Thyroid gland (tissue), 4 donors: ENCODE results near the gene MED29. TPM values are rescaled to one million over a fixed set of nuclear protein-coding genes. Genes with fewer than 3 reads are reported as not detected.

Experiments used
- DNase-seq, 2 donors: peaks; one replicate each; pipeline ENCODE4 v3.0.0-alpha.2; 2019
- H3K27ac ChIP-seq, 3 donors: fragments of 200-600 bp; sonication (generic); 1 replicate in 2 of 3; 2 replicates in 1 of 3; pipeline ENCODE4 v1.5.1; 2016 to 2019; ENCODE audit warnings: mild to moderate bottlenecking in 1 of 3, moderate library complexity in 1 of 3
- H3K27me3 ChIP-seq: fragments of 200-600 bp; sonication (generic); one replicate; pipeline ENCODE4 v1.5.1; 2019
- H3K36me3 ChIP-seq, 2 donors: fragments of 200-600 bp; sonication (generic); one replicate each; pipeline ENCODE4 v1.5.1; 2016 to 2019
- H3K4me1 ChIP-seq, 2 donors: fragments of 200-600 bp; sonication (generic); one replicate each; pipeline ENCODE4 v1.5.1; 2017 to 2019
- H3K4me3 ChIP-seq, 3 donors: fragments of 200-600 bp; sonication (generic); replicated peaks in 1 of 3; 1 replicate in 2 of 3; 2 replicates in 1 of 3; pipeline ENCODE4 v1.5.1; 2016; ENCODE audit warnings: mild to moderate bottlenecking in 1 of 3
- H3K9me3 ChIP-seq: fragments of 200-600 bp; sonication (generic); one replicate; pipeline ENCODE4 v1.5.1; 2017
- POLR2A ChIP-seq, 2 donors: fragments of 450-650 bp; IDR thresholded peaks; one replicate each; pipeline ENCODE4 v1.6.1; 2017; ENCODE audit warnings: antibody characterized with exemption in 2 of 2, mild to moderate bottlenecking in 2 of 2, moderate library complexity in 1 of 2
- WGBS, 2 donors: methylation state at CpG; one replicate each; pipeline ENCODE4 v1.1.5; 2017; 5-methylcytosine and 5-hydroxymethylcytosine counted together
- intact Hi-C: fragments of 100-400 bp; cut with DNase I; formaldehyde crosslinking; loops from one replicate; pipeline ENCODE4 v1.15.1; 2023
- total RNA-seq, 4 donors: library from RNA; depleted of rRNA; stranded (reverse); fragments of >200 nt; gene quantifications; one replicate each; pipeline ENCODE4 v1.2.3, GENCODE V29; 2016
- TF ChIP-seq, protein P1 (sequence below), 6 experiments: fragments of 200-600 bp in 3 of 6; fragments of 450-650 bp in 3 of 6; sonication (generic) in 3 of 6; IDR thresholded peaks; one replicate each; pipeline ENCODE4 v1.5.1; 2016 to 2019; ENCODE audit warnings: antibody characterized with exemption in 6 of 6, mild to moderate bottlenecking in 2 of 6, inconsistent platforms in 1 of 6, moderate library complexity in 1 of 6

MED29 gene
- total RNA-seq, 4 donors from 2014 or later: 44.3 to 77.5 (median 63.4) TPM

GRCh38 chr19:39347332-39348164, 43.6 kb upstream of the MED29 start:
- intact Hi-C loops: loop anchor here (5.0 kb wide), 1 partner anchor 40 kb away; no protein-coding TSS in a partner anchor
- Histone ChIP-seq H3K4me3 (no peak overlapping the region), H3K4me1 (peaks cover 7 to 30% of the 10 kb centered on the region in 2 donors), H3K9me3 (no peaks in the 10 kb centered on the region), H3K27ac (no peak overlapping the region), H3K36me3 (peaks cover 7 to 8% of the 10 kb centered on the region in 2 donors), H3K27me3 (no peaks in the 10 kb centered on the region)
- TF ChIP-seq, protein P1, sequence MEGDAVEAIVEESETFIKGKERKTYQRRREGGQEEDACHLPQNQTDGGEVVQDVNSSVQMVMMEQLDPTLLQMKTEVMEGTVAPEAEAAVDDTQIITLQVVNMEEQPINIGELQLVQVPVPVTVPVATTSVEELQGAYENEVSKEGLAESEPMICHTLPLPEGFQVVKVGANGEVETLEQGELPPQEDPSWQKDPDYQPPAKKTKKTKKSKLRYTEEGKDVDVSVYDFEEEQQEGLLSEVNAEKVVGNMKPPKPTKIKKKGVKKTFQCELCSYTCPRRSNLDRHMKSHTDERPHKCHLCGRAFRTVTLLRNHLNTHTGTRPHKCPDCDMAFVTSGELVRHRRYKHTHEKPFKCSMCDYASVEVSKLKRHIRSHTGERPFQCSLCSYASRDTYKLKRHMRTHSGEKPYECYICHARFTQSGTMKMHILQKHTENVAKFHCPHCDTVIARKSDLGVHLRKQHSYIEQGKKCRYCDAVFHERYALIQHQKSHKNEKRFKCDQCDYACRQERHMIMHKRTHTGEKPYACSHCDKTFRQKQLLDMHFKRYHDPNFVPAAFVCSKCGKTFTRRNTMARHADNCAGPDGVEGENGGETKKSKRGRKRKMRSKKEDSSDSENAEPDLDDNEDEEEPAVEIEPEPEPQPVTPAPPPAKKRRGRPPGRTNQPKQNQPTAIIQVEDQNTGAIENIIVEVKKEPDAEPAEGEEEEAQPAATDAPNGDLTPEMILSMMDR (IDR thresholded peaks at IDR 0.05): no peak
- no peak for TF ChIP-seq POLR2A (IDR thresholded peaks at IDR 0.05)
- DNase-seq: no peak
- WGBS, 2 donors: 85 to 96% methylated on average over 4 of the region's 4 CpGs

GRCh38 chr19:39349326-39349725, 41.9 kb upstream of the MED29 start:
- Histone ChIP-seq H3K27me3 (no peaks in the 10 kb centered on the region), H3K4me1 (peaks cover 0 to 17% of the 10 kb centered on the region in 2 donors)
- no peak for TF ChIP-seq POLR2A (IDR thresholded peaks at IDR 0.05)
- TF ChIP-seq, protein P1 (IDR thresholded peaks at IDR 0.05): no peak

GRCh38 chr19:39350156-39350555, 41.0 kb upstream of the MED29 start:
- Histone ChIP-seq H3K27me3 (no peaks in the 10 kb centered on the region), H3K4me1 (peaks cover 0 to 11% of the 10 kb centered on the region in 2 donors), H3K27ac (no peak overlapping the region), H3K9me3 (no peaks in the 10 kb centered on the region), H3K4me3 (no peak overlapping the region), H3K36me3 (peaks cover 10 to 12% of the 10 kb centered on the region in 2 donors)
- no peak for TF ChIP-seq POLR2A (IDR thresholded peaks at IDR 0.05)
- TF ChIP-seq, protein P1 (IDR thresholded peaks at IDR 0.05): no peak
- intact Hi-C loops: no loop called here
- 95 to 98% methylated on average over 3 of the region's 3 CpGs for WGBS, 2 donors
- no peak for DNase-seq

More at GRCh38 chr19:39349326-39349725, 41.9 kb upstream of the MED29 start:
- intact Hi-C loops: loop anchor here (5.0 kb wide), 1 partner anchor 38 kb away; no protein-coding TSS in a partner anchor
- DNase-seq: no peak
- Histone ChIP-seq H3K36me3 (peaks cover 7 to 8% of the 10 kb centered on the region in 2 donors), H3K27ac (no peak overlapping the region), H3K4me3 (no peak overlapping the region), H3K9me3 (no peaks in the 10 kb centered on the region)
- 85 to 90% methylated on average over 4 of the region's 4 CpGs for WGBS, 2 donors

GRCh38 chr19:39351537-39352064, 39.6 kb upstream of the MED29 start:
- no peak overlapping the region for H3K4me3 ChIP-seq
- 74 to 84% methylated on average over 4 of the region's 4 CpGs for WGBS, 2 donors
- H3K27me3 ChIP-seq: no peaks in the 10 kb centered on the region
- no peak overlapping the region for H3K27ac ChIP-seq
- peaks cover 25% of the 10 kb centered on the region in 2 donors for H3K36me3 ChIP-seq
- H3K4me1 ChIP-seq: no peaks in the 10 kb centered on the region
- TF ChIP-seq POLR2A (IDR thresholded peaks at IDR 0.05): no peak
- TF ChIP-seq, protein P1 (IDR thresholded peaks at IDR 0.05): no peak
- H3K9me3 ChIP-seq: no peaks in the 10 kb centered on the region
- intact Hi-C loops: no loop called here
- DNase-seq: no peak
